Activated naive CD4-positive, alpha-beta T cell treated with Interleukin-2 at 50 U/mL for 16 hours (primary cell): ENCODE measurements around the gene ANKRD45.
"Not testable (repeated sequence)": the region's sequence is repeated elsewhere in the genome, so short reads cannot be mapped to it uniquely, and the experiment has no call there.

Experiments
- DNase-seq: peaks from one replicate; pipeline ENCODE4 v3.0.0-alpha.2; 2020

Gene ANKRD45, protein sequence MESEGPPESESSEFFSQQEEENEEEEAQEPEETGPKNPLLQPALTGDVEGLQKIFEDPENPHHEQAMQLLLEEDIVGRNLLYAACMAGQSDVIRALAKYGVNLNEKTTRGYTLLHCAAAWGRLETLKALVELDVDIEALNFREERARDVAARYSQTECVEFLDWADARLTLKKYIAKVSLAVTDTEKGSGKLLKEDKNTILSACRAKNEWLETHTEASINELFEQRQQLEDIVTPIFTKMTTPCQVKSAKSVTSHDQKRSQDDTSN

DNA sequence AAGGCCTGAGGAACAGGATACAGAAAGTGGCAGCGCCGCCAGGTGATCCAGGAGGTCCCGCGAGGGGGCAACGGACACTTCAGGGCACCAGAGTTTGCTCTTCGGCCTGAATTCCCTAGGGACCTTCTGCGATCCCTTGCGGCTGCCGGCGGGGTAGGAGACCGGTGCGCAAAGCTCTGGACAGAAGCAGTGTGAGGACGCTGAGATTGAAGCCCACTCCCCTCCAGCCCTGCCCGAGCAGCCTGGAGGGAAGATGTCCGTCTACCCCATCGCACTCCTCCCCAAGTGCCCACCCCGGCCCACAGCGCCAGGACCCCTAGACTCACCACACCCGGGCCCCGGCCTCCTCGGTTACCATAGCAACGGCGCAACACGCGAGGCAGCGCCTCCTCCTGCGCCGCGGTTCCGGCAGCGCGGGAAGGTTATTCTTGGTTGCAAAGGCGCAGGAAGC lies at the start of gene ANKRD45:
TSS of gene ANKRD45 (minus strand) at position 361 of the 451 bp plus-strand sequence. CDS start 10,433 bp downstream, outside the sequence.
- DNase-seq = no peak

DNA sequence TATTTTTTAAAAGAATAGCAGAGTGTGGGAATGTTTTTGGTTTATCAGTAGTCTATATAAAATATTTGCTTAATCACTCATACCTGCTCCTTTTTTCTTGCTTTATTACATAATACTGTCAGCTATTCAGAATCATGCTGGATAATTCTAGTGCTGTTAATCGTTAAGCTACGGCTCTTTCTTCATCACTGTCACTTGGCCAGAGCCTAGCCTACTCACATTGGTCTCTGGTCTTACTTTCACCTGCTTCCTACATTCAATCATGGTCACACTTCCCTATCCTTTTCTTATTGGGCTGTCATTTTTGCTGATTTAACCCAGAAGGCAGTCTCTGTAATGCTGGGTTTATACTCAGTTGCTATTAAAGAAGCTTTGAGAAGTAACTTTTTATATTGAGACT lies 47.6 kb upstream of the ANKRD45 start:
- DNase-seq = no peak

- no peak for DNase-seq
Observed at GRCh38 chr1:173715538-173715844, 45.8 kb upstream of the ANKRD45 start.

GRCh38 chr1:173714759-173715537 lies 45.3 kb upstream of the ANKRD45 start, which contains the start of gene KLHL20:
KLHL20 (plus strand) TSS chr1:173714981; CDS start chr1:173716044, 1,063 bp downstream.
- DNase-seq = peak; percentile 88

DNA sequence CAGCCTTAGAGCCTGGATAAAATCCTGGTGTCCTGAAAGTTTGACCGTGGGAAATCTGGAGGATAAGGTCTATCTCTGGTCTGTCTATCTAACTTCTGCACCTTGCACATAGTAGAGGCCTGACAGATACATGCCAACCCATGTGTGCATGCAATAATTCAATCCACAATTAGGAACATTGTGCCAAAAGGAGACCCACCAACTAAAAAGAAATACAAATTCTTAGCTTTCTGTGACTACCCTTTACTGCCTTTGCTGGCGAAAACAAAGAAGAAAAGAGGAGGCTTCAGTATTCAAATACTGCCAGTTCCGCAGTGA lies 44.7 kb upstream of the ANKRD45 start:
- no peak for DNase-seq

GRCh38 chr1:173708787-173709186 lies 39.1 kb upstream of the ANKRD45 start:
- DNase-seq = no peak

DNA sequence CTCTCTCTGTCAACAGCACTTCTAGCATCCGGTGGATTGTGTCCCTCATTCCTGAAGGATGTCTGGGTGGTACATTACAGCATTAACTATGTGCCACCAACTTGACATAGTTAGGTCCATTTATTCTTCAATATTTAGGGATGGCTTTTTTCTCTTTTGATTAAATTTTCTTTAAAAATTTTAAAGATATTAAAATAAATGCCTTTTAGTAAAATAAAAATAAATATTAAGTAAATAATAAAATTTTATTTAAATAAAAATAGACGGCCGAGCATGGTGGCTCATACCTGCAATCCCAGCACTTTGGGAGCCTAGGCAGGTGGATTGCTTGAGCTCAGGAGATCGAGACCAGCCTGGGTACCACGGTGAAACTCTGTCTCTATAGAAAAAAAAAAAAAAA lies 35.5 kb upstream of the ANKRD45 start:
- DNase-seq = no peak

DNA sequence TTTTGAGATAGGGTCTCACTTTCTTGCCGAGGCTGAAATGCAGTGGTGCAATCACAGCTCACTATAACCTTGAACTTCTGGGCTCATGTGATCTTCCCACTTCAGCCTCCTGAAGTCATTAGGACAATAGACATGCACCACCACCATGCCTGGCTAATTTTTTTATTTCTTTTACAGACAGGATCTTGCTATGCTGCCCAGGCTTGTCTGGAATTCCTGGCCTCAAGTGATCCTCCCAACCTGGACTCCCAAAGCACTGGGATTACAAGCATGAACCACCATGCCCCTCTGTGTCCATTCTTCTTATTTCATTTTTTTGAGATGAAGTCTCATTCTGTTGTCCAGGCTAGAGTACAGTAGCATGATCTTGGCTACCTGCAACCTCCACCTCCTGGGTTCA lies 33.1 kb upstream of the ANKRD45 start:
- no peak for DNase-seq

- DNase-seq = not testable (repeated sequence)
Observed at GRCh38 chr1:173701299-173701698, 31.6 kb upstream of the ANKRD45 start.

DNA sequence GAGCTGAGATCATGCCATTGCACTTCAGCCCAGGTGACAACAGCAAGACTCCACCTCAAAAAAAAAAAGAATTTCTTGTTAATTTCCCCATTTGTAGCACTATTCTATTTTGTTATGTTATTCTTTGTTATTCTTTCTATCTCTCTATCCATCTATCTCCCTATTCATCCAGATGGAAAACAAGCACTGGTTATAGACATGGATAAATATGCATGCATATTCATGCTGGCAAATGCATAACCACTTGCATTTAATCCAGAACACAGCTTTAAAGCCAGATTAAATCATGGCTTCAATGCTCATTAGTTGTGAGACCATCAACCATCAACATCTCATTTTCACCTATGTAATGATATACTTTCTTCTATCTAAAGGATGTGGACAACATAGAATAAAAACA lies 23.6 kb upstream of the ANKRD45 start:
- DNase-seq = no peak

DNA sequence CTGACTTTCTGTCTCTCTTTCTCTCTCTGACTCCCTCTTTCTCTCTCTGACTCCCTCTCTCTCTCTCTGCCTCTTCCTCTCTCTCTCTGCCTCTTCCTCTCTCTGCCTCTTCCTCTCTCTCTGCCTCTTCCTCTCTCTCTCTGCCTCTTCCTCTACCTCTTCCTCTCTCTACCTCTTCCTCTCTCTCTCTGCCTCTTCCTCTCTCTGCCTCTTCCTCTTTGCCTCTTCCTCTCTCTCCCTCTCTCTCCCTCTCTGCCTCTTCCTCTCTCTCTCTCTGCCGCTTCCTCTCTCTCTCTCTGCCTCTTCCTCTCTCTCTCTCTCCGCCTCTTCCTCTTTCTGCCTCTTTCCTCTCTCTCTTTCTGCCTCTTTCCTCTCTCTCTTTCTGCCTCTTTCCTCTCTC lies 18.6 kb upstream of the ANKRD45 start:
- no peak for DNase-seq

- not testable (repeated sequence) for DNase-seq
Observed at GRCh38 chr1:173685121-173685520, 15.5 kb upstream of the ANKRD45 start.

DNA sequence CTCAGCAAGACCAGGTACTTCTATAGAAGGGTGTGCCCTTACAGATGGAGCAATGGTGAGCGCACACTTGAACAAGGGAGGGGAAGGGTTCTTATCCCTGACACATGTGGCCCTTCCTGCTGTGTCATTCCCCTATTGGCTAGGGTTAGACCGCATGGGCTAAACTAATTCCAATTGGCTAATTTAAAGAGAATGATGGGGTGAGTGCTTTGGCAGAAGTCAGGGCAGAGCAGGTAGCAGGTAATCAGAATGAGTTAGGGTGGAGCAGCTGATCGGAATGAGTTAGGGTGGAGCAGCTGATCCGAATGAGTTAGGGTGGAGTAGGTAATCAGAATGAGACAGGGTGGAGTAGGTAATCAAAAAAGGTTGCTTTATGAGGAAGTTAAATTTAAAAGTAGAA lies 14.2 kb upstream of the ANKRD45 start:
- not testable (repeated sequence) for DNase-seq

- DNase-seq = no peak
Observed at GRCh38 chr1:173682184-173682583, 12.5 kb upstream of the ANKRD45 start.

DNA sequence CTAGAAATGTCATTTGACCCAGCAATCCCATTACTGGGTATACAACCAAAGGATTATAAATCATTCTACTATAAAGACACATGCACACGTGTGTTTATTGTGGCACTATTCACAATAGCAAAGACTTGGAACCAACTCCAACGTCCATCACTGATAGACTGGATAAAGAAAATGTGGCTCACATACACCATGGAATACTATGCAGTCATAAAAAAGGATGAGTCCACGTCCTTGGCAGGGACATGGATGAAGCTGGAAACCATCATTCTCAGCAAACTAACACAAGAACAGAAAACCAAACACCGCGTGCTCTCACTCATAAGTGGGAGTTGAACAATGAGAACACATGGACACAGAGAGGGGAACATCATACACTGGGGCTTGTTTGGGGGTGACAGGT lies 10.5 kb upstream of the ANKRD45 start:
- DNase-seq = not testable (repeated sequence)

DNA sequence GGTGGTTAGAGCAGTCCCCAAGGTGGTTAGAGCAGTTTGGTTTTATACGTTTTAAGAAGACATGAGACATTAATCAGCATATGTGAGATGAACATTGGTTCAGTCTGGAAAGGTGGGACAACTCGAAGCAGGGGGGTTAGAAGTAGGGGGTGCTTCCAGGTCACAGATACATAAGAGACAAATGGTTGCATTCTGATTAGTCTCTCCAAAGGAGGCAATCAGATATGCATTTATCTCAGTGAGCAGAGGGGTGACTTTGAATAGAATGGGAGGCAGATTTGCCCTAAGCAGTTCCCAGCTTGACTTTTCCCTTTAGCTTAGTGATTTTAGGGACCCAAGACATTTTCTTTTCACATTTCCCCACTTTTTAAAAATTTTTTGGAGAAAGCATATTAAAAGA lies 4.8 kb upstream of the ANKRD45 start:
- DNase-seq = not testable (repeated sequence)

DNA sequence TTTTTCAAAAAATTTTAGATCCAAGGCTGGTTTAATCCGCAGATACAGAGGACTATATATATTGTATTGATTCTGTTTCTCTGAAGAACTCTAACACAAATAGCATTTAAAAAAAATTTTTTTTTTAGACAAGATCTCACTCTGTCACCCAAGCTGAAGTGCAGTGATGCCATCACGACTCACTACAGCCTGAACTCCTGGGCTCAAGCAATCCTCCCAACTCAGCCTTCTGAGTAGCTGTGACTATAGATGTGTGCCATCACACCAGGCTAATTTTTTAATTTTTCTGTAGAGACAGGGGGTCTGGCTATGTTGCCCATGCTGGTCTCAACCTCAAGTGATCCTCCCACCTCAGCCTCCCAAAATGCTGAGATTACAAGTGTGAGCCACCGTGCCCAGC lies 3.0 kb downstream of the ANKRD45 start:
- no peak for DNase-seq

GRCh38 chr1:173663159-173663558 lies 6.5 kb downstream of the ANKRD45 start:
- DNase-seq = no peak

- DNase-seq = no peak
Observed at GRCh38 chr1:173661763-173662162, 7.9 kb downstream of the ANKRD45 start.

GRCh38 chr1:173661271-173661670 lies 8.4 kb downstream of the ANKRD45 start:
- no peak for DNase-seq

GRCh38 chr1:173660306-173660705 lies 9.3 kb downstream of the ANKRD45 start:
- DNase-seq = no peak

GRCh38 chr1:173648880-173649605 lies 20.6 kb downstream of the ANKRD45 start:
- no peak for DNase-seq

GRCh38 chr1:173646656-173647055 lies 23.0 kb downstream of the ANKRD45 start:
- no peak for DNase-seq
